Activated T-cell treated with anti-CD3 and anti-CD28 coated beads for 4 hours (primary cell): ENCODE data around the gene MCC.
A peak's percentile ranks its signal among the peaks of the same experiment; 100 is the strongest.
"Not testable (repeated sequence)": the region's sequence is repeated elsewhere in the genome, so short reads cannot be mapped to it uniquely, and the experiment has no call there.

ENCODE experiments used
- DNase-seq: peaks from one replicate; pipeline ENCODE4 v3.0.0-alpha.2; 2020

MCC gene

DNA sequence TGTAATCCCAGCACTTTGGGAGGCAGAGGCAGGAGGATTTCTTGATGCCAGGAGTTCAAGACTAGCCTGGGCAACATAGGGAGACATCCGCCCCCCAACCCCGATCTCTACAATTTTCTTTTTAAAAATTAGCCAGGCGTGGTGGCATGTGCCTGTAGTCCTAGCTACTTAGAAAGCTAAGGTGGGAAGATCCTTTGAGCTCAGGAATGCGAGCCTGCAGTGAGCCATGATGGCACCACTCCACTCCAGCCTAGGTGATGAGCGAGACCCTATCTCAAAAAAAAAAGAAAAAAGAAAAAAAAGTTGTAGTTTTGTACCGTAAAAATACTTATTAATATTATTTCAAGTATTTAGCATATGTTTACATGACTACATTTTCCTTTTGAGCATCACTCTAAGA, 82.7 kb downstream of the MCC start:
- no peak for DNase-seq

DNA sequence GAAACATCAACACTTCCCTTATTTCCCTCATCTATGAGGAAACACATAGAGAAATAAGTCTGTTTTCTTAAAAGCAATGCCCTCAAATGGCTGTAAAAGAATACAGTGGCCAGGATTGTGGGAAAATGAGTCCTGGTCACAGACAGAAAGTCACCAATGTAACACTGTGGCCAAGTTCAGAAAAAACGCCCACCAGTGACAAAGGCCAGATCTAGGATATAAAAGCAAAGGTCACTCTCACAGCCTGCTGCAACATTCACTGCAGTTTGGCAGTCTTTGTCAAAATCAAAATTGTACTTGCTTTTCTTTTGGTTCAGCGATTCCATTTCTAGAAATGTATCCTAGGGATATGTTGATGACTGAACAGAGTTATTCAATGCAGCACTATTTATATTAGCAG, 84.0 kb downstream of the MCC start:
- DNase-seq = no peak

DNA sequence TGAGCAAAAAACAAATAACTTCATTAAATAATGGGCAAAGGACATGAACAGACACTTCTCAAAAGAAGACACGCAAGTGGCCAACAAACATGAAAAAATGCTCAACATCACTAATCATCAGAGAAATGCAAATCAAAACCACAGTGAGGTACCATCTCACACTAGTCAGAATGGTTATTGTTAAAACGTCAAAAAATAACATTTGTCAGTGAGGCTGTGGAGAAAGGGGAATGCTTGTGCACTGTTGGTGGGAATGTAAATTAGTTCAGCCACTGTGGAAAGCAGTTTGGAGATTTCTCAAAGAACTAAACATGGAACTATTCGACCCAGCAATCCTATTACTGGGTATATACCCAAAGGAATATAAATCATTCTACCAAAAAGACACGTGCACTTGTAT, 90.3 kb downstream of the MCC start:
- not testable (repeated sequence) for DNase-seq

DNA sequence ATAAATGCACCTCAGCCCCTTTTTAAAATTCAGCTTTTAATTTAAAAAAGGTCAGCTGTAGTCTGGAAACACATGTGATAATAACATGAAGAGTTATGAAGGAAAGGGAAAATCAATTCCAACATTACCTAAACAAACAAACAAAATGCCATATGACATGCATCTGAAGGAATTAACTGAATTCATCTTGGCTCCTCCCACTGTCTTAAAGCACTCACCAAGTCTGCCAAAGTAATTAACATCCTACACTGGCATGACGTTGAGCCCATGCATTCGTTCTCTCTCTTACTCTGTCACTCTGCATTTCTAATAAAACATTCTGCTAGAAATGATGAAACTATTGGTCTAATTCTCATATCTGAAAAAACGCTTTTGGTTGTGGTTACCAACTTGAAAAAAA, 91.2 kb downstream of the MCC start:
- no peak for DNase-seq

- no peak for DNase-seq
Measured at GRCh38 chr5:113394658-113395057, 93.6 kb downstream of the MCC start.

DNA sequence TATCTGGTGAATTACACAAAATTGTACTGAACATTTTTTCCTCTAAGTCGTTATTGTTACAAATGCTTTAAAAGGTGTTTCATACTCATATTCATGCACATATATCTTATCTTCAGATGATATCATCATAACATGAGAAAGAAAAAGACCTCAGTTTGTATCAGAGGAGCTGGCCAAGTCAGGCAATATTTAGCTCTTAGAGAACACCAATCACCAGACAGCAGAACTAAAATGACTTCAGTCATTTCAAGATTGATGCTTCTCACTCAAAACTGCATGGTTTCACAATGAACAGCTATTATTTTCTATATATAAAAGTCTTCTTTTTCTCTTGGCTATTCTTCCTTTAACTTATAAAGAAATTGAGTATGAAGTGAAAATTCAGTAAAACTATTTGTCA, 98.0 kb downstream of the MCC start:
- DNase-seq = no peak

DNA sequence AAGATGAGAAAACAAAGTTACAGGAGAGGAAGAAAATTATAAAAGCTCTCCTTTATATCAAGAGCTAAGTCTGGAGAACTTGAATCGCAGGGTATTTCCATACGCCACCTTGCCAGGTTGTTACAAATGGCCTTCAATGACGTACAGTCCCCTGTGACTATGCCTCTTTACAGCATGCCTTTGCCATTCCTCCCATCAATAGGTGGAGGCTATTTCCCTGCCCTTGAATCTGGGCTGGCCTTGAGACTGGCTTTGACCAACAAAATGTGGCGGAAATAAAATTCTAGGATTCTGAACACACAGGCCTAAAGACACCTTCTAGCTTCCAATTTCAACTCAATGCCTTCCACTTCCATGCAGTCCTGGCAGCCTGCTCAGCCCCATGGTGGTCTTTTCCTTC, 99.1 kb downstream of the MCC start:
- no peak for DNase-seq

- DNase-seq = no peak
Measured at GRCh38 chr5:113387844-113388243, 100.4 kb downstream of the MCC start.

DNA sequence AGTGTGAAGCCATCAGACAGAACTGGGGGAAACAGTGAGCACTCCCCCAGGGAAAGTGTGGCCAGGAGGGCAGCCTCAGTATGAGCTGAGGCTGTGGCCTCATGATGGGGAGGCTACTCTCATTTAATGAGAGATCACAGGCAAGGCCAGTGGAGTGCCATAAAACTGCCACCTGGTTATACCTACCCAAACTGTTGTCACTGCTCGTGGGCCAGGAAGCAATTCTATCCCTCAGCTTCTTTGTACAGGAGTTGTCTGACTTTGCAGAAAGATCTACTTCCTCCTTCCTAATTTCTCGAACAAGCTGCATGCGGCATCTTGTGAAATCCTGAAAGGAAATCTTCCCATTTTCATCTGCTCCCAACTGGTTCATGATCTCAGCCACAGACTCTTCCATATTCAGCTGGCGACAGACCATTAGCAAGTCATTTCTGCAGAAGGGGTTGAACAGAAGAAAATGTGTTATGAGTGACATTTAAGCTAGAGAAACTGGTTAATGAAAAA, 103.4 kb downstream of the MCC start:
- DNase-seq = no peak

GRCh38 chr5:113382731-113383130, 105.5 kb downstream of the MCC start:
- DNase-seq = no peak

DNA sequence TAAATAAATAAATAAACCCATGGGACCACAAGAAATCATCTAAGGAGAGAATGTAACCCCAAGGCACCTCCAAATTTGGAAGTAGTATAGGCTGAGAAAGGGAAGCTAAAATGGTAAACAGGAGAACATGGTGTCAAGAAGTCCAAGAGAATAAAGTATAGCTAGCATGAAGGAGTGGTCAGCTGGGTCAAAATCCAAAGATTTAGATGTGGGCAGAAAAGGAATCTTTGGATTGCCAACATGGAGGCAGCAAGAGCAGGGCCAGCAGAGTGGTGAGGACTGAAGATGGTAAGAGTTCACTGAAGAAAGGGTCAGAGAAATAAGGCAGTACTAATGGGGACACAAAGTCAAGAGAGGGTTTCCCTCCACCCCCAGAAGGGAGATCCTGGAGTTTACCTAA, 106.5 kb downstream of the MCC start:
- no peak for DNase-seq

GRCh38 chr5:113380807-113381326, 107.4 kb downstream of the MCC start:
- no peak for DNase-seq

DNA sequence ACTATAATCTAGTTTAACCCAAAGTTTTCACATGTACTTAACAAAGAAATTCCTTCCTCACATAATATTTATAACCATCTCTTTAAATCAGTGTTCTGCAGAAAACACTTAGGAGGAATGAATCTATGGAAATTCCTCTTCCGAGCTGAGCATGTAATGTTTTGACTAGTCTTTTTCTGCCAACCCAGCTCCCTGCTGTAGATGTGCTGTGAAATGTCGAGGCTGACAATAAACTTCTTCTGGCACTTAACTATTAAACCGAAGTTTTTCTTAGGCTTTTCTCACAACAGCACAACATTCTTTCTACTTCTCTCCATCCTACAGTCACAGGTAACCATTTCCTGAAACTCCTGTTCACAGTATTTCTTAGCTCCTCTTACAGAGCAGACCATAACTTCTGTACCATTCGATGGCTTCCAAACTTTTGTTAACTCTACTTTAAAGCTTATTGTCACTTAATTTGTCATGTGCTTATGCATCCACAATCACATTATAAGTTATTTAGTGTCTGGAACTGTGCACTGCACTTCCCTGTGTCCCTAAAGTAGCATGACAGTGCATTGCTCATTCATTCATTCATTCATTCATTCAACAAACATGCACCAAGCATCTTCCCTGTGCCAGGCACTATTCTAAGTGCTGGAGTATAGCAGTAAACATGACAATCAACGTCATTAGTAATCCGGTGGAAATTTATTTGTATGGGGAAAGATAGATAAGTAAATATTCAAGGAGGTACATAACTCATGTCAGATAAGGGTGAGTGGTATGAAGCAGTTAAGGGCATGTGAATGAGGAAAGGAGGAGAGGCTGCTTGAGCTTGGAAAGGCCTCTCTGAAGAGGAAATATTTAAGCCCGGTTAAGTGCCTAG, 108.1 kb downstream of the MCC start:
- no peak for DNase-seq

GRCh38 chr5:113378959-113379541, 109.2 kb downstream of the MCC start:
- DNase-seq = peak; percentile 45

DNA sequence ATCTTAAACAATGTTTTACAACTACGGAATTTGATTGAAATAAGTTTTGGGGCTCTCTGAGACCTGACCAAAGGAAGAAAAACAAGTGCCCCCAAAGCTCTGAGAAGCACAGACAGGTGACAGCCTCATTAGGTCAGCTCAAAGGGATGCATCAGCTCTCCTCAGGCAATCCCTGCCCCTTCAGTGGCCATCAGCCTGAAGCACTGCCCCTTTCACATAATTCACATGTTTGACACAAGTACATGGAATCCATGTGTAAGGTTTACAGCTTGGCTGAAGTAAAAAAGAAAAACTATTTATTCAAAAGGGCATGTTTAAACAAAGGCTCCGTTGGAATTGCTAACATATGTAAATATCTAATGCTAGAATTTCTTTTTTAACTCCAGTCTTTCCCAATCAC, 109.7 kb downstream of the MCC start:
- DNase-seq = no peak

GRCh38 chr5:113378081-113378480, 110.2 kb downstream of the MCC start:
- DNase-seq = no peak

DNA sequence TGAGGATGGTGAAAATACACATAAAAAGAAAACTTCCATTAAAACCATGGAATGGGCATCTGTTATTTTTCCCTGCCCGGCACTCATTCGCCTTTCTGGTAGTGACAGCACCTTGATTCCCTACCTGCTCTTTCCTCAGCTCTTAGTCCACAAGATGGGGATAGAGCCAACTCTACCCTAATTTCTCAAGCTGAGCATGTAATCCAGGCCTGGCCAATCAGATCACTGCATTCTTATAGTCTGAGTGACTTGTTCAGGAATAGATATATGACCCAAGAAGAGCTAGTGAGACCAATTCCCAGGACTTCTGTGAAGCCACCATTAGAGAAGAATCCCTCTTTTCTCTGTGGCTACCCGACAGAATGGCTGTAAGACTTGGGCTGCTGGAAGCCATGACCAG, 111.6 kb downstream of the MCC start:
- no peak for DNase-seq

GRCh38 chr5:113375480-113376060, 112.7 kb downstream of the MCC start:
- DNase-seq = no peak

DNA sequence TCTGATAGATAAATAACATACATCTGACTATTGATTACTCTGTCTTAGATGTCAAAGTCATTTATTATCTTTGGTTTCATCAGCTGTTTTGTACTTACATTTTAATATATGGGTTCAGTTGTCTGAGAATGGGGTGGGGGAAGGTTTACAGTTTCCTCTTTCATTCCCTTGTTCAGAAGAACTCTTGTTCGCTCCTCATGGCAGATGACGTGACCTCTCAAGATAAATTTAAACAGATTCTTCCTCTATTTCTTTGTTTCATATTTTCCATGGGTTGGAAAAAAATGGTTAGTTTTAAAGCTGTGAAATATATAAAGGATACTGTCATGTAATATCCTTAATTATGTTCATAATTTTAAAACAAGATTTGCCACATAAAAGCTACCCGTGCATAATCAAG, 114.8 kb downstream of the MCC start:
- no peak for DNase-seq

- no peak for DNase-seq
Measured at GRCh38 chr5:113371721-113372196, 116.5 kb downstream of the MCC start.

DNA sequence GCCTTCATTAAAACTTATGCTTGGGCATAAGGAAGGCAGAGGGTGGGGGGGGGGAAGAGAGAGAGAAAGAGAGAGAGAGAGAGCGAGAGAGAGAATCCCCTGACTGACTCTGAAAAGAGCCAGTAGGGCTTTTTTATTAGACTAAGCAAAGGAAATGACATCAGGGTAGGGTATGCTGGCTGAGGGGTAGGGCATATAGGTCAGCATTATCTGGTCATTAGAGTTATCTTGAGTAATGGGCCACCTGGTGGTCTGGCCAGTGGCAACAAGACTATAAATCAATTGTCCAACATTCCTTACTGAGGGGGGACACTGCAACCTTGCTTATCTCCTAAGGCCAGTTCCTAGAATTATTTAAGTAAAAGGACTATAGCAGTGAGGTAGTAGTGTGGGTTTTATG, 120.7 kb downstream of the MCC start:
- no peak for DNase-seq

DNA sequence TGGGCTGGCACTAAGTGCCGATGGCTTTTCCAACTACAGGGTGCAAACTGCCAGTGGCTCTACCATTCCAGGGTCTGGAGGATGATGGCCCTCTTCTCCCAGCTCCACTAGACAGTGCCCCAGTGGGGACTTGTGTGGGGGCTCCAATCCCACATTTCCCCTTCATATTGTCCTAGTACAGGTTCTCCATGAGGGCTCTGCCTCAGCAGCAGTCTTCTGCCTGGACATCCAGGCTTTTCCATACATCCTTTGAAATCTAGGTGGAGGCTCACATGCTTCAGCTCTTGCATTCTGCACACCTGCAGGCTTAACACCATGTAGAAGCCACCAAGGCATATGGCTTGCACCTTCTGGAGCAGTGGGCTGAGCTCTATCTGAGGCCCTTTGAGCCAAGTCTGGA, 123.8 kb downstream of the MCC start:
- no peak for DNase-seq

GRCh38 chr5:113361701-113362100, 126.6 kb downstream of the MCC start:
- no peak for DNase-seq

DNA sequence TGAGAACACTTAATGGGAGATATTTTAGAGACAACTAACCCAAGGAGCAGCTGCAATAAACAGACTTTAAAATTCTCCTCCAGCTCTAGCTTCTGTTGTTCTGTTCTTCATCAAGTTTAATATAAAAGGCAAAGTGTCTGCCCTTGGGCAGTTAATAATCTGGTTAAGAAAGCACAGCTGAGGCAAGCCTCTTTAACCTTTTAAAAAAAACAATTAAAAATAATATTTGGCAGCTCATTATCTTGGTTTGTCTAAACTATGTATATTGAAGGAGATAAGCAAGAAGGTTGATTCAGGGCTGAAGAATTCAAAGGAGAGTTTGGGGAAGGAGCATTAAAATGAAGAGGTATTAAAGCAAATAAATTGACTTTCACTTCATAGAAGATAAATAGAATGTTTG, 128.8 kb downstream of the MCC start:
- DNase-seq = no peak
